ENCODE measurements around the gene ASPN.
A peak's percentile ranks its signal among the peaks of the same experiment; 100 is the strongest.

Gene ASPN

DNA sequence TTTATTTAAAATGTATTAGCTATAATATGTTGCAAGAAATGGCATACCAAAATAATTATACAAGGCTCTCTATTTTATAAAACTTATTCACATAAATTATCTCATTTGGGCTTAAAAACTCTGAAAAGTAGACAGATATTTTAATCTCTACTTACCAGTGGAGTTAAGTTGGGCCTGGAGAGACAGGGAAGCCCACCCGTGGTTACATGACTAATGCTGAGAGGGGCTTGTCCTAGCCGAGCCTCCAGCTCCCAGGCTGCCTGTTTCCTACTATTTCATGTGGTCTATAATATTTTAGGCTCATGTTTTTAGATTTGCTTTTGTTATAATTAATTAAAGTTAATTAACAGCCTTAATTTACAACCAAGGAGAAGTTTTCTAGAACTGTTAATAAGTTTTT is 20.9 kb upstream of the ASPN start:
- no peak for DNase-seq

DNA sequence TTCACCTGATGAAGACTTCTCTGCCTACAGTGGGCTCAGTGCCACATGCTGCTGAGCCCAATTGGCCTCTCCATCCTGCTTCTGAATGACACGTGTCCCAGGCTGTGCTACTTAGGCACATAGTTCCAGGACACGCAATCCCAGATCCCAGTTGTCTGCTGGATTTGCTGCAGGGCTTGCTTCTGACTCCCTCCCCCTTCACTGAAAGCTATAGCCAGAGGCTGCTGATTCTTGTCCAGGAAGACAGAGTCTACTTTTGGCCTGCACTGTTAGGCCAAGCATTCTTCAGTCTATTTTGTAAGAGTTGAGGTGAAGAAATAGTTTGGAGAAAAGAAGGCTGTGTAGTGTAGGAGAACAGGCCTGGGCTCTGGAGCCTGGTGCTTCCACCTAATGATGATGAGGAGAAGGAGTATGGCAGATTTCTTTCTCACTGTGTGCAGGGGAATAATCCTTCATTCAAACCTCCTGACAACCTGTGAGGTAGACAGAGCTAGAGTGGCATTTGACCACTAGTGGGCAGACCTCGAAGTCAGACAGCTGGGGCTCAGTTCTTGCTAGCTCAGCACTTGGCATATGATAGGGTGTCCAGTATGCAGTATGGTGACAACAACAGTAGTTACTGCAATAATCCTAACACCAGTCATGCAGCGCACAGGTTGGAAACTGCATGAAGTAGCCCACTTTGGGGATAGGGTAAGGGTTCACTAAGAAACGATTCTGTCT is 19.5 kb upstream of the ASPN start:
- peak; percentile 32 for DNase-seq

DNA sequence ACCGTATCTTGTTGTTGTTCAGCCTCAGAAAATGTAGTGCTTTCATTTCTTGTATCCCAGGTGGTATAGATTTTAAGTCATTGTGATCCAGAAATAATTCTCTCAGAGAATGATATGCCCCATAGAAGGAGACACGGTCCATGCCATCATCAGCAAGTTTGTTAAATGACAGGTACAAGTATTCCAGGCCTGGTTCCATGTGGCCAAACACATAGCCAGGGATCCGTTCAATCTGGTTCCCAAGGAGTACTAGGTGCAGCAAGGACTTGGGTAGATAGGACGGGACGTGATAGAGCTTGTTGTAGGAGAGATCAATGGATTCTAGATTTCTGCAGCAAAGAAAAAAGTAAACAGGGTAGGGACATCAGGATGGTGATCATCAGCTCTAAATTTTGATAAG is 18.4 kb upstream of the ASPN start:
- DNase-seq = no peak

DNA sequence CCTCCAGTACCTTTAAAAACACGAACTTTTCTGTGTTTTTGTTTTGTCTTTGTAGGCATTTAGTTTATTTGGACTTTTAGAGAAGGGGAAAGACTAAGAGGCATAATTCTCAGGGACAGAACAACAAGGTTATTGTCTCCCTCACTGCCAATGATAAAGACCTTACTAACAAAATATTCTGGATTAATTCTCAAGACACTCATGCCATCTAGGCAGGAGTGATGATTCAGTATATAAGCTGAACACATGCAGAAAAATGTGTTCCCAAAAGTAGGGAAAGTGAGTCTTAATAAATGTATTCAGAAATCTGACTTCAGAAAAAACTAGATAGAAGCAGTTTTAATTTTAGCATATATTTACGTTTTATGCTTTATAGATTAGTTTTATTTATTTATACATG is 17.4 kb upstream of the ASPN start:
- no peak for DNase-seq

DNA sequence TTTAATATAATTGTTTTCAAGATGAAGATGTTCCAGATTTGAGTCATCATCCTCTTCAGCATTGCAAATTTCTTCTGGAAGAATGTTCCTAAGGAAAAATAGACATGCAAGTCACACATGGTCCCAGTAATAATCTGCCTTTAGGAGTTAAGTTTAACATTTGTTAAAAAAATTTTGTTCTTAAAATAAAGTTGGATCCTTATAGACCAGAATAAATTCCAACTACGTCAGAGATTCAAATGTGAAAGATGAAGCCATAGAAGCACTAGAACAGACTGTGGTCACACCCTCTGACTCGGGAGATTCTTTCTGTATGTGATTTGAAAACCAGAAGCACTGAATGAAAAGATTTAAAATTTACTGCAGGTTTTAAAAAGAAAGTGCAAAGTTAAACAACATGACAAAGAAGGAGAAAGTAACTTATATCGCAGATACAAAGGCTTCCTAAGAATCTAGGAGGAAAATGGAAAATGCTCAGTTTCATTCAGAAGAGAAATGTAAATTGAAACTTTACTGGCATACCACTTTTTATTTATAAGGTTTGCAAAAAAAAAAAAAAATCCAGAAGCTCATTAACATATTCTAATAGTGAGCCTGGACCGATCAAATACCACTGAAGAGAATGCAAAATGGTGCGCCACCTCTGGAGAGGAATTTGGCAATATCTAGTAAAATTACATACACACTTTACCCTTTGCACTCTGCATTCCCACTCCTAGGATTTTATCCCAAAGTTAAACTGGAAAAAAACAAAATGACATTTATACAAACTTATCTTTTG is 14.3 kb upstream of the ASPN start:
- no peak for DNase-seq

DNA sequence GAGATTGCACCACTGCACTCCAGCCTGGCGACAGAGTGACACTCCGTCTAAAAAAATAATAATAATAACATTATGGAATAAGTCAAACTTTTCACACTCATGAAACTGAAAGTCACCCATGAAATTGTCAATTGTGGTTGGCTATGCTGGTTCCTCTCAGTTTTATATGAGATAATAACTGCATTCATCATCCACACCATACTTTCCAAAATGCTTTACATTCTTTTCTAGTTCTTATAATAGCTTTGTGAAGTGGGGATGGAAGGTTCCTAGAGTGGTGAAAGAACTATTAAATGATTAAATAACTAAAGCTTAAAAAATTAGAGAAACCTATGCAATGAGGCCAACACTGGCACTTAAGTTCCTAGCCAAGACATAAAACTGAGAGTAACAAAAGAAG is 12.6 kb upstream of the ASPN start:
- no peak for DNase-seq

DNA sequence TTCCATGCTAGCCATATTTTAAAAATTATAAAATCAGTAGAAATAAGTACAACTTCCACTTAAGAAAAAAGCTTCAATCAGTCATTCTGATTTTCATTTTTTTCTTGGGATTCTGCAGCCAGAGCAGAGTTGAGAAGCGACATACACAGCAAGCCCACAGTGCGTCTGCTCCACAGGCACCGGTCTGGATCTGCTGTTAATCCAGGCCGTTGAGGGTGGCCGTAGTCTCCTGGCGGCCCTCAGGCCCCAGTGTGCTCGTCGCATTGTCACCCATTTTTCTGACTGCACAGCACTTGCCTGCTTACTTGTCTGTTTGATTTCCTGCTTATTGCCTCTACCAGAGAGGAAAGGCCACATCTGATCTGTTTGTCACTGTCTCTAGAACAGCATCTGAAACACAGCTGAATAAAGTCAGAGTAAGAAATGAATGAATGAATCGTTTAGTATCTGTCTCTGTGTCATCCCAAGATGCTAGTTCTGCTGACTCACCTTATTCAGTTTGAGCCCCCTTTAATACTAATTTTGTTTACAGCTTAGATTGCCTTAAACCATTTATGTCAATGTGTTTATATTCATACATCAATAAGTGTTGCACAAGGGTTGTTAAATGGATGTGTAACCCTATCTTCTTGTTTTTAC is 11.6 kb upstream of the ASPN start:
- DNase-seq = no peak

DNA sequence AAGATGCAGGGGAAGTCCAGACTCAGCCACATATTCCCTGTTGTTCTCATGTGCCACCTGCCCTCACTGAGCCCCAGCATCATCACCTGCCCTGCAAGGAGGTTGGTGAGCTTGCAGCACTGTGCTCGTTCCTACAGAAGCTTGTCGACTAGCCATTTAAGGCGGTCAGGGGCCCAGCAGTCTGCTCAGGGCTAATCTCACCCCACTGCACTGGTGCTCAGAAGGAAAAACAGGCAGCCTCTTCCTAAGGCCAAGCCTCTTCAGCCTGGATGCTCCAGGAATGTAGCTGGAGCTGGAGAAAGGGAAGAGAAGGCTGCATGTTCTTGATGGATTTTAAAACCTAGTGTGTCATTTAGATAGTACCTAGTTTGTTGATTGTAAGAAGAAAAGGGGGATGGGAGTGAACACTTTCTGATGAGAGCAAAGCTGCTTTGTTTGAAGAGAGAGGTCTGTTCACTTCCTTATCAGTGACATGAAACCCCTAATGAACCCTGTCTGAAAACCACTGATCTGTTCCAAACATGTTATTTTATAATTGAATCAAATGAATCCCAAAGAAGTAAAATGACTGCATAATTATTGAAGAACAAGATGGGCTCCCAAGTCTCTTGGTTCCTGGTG is 10.6 kb upstream of the ASPN start:
- no peak for DNase-seq

DNA sequence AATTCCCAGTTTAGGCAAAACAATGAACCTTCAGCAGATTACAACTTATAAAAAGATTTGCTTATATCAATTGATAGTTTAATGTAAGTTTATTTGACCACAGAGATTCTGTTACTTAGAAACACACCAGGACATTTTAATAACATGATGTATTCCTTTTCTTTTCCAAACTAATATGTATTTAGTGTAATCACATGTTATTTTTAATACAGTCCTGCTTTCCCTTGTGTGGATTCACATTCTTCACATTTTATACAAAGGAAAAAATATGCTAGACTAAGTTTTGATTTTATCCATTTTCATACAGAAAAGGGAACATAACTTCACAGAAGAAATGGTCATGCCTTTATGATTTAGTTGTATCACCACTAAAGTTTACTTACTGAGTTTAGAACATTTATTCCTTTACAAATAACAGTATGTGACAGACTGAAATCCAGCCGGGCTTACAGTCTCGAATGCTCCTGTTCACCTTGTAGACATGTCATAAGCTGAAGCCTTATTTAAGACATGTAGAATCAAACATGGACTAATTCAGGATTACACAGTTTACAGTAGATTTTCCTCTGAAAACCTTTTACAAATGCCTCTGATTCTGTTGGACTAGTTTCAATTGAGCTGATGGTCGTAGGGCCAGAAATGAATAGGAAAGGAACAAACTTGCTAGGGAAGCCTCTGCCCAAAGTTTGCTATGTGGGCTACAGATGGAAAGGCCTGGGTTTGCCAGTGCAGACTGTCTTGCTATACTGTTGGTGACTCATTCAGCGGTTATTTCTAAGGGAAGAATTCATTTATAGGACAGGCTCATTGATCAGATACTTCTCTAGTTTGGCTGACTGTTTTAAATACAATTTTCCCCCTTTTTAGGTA is 6.6 kb upstream of the ASPN start:
- DNase-seq = no peak

DNA sequence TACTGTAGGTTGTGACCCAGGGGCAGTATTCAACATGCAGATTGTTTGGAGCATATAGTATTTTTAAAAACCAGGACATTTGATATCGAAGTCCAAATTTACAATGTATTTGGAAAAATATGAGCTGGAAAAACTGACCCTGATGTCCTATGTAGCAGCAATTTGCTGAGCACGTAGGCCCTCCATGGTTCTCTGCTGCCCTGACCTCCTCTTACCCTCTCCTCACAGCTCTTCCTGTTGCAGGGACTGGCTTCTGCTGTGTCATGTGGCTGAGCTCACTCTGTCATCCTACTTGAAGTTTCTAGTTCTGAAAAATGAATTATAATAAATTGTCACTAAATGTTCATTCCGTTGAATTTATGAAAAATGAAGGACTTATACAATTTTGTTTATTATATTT is 4.1 kb upstream of the ASPN start:
- DNase-seq = no peak

DNA sequence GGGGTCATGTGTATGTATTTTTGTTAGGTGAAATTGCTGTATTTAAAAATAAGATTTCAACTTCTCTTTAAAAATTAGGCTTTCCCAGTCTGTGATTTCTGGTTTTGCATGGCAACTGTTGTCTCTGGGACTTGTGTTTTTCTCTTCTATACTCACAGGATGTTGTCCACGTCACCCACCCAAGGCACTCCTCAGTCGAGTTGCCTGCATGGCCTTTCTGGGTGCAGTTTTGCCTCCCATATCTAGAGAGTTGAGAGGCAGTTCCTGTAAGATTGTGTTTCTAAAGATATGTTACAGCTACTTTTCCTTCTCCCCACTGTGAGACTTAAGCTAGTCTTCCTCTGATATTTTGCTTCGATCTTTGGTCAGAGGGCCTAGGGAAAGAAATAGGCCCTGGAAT is 2.3 kb upstream of the ASPN start:
- DNase-seq = no peak

DNA sequence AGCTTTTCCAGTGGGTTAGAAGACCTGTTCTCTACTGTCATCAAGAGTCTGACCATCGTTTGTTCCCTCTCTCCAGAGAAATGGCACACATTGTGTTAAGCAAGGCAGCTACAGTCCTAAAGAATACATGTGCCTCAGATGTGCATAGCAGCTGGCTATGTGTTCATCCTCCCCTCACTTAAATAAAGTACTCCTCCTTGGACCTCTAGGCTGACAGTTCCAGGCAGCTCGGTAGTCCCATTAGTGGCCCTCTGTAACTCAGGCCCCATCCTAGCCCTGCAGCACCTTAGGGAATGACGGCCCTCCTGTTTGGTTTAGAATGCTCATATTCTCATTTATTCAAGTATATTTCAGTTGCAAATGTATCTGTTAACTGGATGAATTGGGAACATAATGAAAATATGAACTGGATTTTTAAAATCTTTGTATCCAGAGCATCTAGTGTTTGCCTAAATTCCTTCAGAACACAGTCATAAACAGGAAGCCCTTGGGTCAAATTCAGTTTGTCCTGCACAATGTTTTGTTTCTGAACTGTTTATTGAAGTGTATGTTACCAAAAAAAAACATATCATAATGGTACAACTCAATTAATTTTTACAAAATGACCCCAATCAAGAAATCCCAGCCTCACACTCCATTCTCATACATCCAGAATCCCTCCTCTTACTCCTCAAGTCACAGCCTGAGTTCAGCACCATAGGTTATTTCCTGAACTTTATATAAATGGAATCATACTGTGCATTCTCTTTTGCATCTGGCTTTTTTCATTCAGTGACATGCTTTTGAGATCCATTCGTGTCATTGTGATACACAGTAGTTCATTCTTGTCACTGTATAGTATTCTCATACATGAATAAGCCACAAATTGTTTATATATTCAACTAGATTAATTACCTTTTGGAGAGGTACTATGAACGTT is 1.6 kb upstream of the ASPN start:
- DNase-seq = no peak

DNA sequence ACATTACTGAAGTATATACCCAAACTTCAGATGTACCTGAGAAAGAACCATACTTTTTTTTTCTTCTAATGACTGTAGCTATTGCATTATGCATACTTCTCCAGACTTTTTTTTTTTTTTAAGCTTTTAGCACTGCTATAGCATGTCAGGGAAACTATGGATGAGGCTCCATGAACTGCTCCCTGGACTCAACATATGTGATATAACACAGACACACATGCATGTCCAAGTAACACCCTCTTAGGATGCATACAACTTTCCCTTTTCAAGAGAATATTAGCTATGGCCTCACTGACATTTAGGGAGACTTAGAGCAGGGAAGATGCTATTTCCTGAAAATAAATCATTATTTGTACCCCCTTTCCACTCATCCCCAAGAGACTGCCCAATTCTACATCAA is 499 bp upstream of the ASPN start:
- no peak for DNase-seq

DNA sequence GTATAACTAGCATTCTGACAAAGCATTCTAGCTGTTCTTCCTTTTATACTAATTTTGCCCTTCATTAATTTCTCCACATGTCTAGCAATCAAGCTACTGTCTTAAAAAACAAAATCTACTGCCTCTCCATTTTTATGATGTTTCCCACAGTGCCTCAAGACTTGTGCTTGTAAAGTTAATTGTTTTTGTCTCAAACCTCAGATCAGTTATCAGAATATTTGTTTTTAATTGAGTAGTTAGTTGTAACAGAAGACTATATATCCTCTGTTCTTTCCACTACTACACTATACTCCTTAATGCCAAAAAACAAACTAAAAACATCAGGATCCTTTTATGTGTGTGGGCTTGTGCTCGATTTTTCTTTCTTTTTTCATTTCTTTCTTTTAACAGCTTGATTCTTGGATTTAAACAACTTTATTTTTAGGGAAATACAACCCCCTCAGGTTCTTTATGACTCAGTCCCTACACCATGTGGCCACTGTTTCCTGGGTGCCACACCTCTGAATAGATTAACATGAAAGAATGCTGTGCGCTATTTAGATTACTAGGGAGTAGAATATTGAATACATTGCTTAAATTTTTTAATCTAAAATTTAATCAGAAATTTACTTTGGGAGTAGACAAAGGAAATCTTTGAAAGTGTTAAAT is 1.2 kb downstream of the ASPN start:
- DNase-seq = no peak

DNA sequence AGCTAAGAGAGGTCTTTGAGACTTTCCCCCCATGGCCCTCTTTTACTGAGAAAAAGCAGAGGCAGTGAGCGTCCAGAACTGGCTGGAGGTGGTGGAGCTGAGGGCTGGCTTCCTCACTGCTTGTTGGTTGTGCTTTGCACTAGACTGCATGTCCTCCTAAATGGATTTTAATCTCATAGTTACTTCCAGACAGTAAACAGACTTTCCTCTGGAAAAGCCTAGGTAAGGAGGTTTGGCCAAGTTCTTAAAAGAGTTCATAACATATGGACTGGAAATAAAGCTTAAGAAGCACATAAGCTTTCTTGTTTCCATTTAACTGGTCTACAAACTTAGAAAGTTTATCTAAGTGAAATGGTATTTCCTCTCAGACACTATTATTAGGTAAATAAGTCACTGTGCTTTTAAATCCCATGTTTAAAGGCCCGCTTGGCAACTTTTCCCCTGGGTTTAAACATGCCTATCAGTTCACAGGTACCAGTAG is 2.0 kb downstream of the ASPN start:
- DNase-seq = no peak

DNA sequence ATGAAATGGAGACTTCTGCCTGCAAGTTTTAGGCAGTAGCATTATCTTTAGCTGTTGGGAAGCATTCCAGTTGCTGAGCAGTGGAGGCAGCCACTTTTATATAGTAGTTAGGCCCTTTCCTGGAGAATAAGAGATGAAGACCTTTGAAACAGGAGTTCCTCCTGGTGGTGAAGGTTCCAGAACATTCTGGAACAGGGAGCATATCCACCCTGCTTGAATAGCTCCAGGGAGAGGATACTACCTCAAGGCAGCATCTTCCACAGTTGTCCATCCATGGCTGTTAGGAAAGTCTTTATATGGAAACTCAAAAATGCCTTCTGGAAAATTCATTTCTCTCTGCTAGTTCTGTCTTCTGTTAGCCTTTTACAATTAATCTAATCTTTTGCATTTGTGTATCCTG is 3.0 kb downstream of the ASPN start:
- DNase-seq = no peak

DNA sequence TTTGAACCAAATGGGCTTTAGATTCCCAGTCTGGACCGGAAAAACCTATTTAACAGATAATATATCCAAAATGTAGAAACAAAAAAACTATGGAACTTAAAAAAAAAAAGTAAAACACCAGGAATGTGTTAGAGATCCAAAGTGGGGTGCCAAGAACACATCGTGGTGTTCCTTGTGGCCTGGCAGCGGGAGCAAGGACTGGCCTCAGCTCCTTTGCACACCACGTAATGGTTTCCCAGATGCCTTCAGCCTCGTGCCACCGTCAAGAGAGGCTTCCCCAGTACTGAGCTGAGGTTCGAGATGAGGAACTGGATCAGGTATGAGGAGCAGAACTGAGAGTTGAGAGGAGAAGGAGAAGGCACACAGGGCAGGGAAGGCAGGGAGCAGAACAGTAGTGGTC is 3.5 kb downstream of the ASPN start:
- no peak for DNase-seq

DNA sequence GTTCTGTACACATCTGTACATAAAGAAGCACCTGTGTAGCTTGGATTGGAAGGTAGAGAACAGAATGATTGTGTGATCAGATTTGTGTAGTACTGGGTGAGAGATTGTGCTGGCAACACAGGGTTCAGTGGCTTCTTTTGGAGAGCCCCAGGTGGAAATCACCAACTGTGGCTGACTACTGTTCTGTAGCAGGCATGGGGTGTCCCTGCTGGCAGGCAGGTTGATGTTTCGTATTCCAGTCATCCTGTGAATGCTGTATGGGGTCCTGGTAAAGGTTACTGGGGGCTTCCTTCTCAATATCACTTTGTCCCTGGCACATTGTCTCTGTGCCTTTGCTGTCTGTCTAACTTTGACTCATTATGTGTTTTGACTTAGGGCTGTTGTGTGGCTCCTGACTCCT is 5.3 kb downstream of the ASPN start:
- DNase-seq = no peak

DNA sequence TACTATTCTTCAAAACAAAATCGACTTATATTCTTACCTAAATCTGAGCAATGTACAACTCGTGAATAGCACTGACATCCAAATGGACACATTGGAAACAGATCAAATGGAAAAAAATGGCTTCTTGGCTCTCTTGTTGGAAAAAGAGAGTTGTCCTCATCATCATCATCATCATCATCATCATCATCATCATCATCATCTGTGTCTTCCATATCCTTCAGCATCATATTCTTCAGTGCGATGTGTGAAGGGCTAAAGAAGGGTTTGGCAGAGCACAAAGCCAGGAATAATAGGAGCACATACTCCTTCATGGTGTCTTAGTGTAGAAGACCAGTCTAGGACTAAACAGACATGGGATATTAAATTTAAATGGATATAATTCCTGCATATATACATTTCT is 7.7 kb downstream of the ASPN start:
- no peak for DNase-seq

DNA sequence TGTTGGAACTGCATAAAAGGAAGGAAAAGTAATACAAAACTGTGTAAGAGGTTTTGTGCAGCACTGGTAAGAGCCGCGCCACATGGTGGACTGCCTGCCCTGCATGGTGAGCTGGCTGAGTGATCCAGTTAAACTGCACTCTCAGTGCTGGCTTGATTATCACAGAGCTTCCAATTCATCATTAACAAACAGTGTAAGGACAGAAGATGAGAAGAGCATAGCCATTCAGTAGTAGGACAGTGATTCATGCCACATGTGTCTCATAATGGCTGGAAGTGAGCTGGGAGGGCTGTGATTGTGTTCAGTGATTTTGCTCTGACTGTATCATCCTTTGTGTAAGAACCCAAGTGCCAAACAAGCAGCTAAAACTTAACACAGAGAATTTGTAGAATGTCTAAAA is 14.1 kb downstream of the ASPN start:
- DNase-seq = no peak

DNA sequence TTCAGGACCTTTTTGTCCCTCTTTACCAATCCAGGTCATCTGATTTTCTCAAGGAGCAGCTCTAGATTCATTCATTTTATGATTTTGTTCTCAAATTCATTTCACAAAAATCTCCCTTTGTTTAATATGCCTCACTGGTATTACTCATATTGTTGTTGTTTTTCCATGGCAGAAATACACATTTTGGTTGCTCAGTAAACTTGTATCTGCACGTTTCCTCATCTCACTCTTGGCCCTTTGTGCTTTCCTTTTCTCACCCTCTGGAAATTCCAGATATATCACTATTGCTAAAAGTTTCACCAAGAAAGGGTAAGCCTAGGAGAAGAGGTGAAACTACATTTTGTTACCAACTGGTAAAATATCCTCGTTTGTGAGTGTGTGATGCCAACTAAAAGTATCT is 14.8 kb downstream of the ASPN start:
- DNase-seq = no peak

All from MV-4-11 (cell line).